ENCODE results near the gene RAB37. TPM values are rescaled to one million over a fixed set of nuclear protein-coding genes. Genes with fewer than 3 reads are reported as not detected.

RAB37 gene
- total and polyA plus RNA-seq, 2 of the 13 experiments (the other 11 are each of a cell fraction or from before 2014, with no cell fraction given), result 0.91 to 3.7 TPM

DNA sequence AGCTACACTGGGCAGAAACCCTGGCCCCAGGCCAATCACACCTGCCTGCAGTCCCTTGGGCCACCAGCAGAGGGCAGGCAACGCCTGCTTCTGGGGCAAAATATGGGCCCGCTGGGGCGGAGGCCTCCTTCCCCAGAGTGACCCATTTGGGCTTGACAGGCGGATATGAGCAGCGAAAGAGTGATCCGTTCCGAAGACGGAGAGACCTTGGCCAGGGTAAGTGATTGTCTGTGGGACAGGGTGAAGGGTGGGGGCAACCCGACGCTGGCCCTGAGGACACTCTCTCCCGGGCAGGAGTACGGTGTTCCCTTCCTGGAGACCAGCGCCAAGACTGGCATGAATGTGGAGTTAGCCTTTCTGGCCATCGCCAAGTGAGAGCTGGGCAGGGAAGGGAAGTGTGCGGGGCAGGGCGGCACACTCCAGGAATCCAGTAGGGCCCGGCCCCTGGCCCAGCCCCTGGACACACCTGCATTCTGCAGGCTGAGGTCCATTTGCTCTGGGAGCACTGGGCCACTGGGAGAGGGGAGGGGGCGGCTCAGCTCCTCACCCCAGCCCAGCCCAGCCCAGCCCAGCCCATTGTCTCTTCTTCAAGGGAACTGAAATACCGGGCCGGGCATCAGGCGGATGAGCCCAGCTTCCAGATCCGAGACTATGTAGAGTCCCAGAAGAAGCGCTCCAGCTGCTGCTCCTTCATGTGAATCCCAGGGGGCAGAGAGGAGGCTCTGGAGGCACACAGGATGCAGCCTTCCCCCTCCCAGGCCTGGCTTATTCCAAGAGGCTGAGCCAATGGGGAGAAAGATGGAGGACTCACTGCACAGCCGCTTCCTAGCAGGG lies 7.9 kb downstream of the RAB37 start (continued):
- peak; percentile 61; the same call in 1 of the 2 replicates for TF ChIP-seq ZNF788 (CRISPR knock-in tag; IDR thresholded peaks at IDR 0.05; ENCODE audit: borderline replicate concordance)
- no peak for TF ChIP-seq ZC3H13 (CRISPR knock-in tag; IDR thresholded peaks at IDR 0.05)
- TF ChIP-seq ZNF207 (IDR thresholded peaks at IDR 0.05; ENCODE audit: borderline replicate concordance), result no peak
- peak; percentile 61; the same call in 1 of the 2 replicates for TF ChIP-seq ZGPAT (CRISPR knock-in tag; IDR thresholded peaks at IDR 0.05)
- peak; percentile 66; the same call in 1 of the 2 replicates for TF ChIP-seq FOXC1 (CRISPR knock-in tag; IDR thresholded peaks at IDR 0.05; ENCODE audit: borderline replicate concordance)
- no peak for TF ChIP-seq RFX1 (IDR thresholded peaks at IDR 0.05)
- peak; percentile 54 for TF ChIP-seq JARID2 (CRISPR knock-in tag; IDR thresholded peaks at IDR 0.05; ENCODE audit: insufficient replicate concordance)
- TF ChIP-seq, protein P1, sequence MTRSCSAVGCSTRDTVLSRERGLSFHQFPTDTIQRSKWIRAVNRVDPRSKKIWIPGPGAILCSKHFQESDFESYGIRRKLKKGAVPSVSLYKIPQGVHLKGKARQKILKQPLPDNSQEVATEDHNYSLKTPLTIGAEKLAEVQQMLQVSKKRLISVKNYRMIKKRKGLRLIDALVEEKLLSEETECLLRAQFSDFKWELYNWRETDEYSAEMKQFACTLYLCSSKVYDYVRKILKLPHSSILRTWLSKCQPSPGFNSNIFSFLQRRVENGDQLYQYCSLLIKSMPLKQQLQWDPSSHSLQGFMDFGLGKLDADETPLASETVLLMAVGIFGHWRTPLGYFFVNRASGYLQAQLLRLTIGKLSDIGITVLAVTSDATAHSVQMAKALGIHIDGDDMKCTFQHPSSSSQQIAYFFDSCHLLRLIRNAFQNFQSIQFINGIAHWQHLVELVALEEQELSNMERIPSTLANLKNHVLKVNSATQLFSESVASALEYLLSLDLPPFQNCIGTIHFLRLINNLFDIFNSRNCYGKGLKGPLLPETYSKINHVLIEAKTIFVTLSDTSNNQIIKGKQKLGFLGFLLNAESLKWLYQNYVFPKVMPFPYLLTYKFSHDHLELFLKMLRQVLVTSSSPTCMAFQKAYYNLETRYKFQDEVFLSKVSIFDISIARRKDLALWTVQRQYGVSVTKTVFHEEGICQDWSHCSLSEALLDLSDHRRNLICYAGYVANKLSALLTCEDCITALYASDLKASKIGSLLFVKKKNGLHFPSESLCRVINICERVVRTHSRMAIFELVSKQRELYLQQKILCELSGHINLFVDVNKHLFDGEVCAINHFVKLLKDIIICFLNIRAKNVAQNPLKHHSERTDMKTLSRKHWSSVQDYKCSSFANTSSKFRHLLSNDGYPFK (CRISPR knock-in tag; IDR thresholded peaks at IDR 0.05; ENCODE audit: borderline replicate concordance), result peak; percentile 78
- TF ChIP-seq ZSCAN12 (CRISPR knock-in tag; IDR thresholded peaks at IDR 0.05), result no peak
- TF ChIP-seq, protein P2, sequence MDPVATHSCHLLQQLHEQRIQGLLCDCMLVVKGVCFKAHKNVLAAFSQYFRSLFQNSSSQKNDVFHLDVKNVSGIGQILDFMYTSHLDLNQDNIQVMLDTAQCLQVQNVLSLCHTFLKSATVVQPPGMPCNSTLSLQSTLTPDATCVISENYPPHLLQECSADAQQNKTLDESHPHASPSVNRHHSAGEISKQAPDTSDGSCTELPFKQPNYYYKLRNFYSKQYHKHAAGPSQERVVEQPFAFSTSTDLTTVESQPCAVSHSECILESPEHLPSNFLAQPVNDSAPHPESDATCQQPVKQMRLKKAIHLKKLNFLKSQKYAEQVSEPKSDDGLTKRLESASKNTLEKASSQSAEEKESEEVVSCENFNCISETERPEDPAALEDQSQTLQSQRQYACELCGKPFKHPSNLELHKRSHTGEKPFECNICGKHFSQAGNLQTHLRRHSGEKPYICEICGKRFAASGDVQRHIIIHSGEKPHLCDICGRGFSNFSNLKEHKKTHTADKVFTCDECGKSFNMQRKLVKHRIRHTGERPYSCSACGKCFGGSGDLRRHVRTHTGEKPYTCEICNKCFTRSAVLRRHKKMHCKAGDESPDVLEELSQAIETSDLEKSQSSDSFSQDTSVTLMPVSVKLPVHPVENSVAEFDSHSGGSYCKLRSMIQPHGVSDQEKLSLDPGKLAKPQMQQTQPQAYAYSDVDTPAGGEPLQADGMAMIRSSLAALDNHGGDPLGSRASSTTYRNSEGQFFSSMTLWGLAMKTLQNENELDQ (CRISPR knock-in tag; IDR thresholded peaks at IDR 0.05; ENCODE audit: borderline replicate concordance), result no peak
- TF ChIP-seq ZNF337 (CRISPR knock-in tag; IDR thresholded peaks at IDR 0.05; ENCODE audit: borderline replicate concordance, low read depth), result 0 out of 2 replicates have a peak, but pooled peaks have one; percentile 37
- TF ChIP-seq, protein P3, sequence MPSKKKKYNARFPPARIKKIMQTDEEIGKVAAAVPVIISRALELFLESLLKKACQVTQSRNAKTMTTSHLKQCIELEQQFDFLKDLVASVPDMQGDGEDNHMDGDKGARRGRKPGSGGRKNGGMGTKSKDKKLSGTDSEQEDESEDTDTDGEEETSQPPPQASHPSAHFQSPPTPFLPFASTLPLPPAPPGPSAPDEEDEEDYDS (CRISPR knock-in tag; IDR thresholded peaks at IDR 0.05), result peak; percentile 29; the same call in 1 of the 2 replicates
- 0 out of 2 replicates have a peak, but pooled peaks have one; percentile 31 for TF ChIP-seq ZKSCAN8 (CRISPR knock-in tag; IDR thresholded peaks at IDR 0.05; ENCODE audit: borderline replicate concordance)
- TF ChIP-seq GMEB2 (CRISPR knock-in tag; IDR thresholded peaks at IDR 0.05; ENCODE audit: low read depth), result no peak
- no peak for TF ChIP-seq ZNF878 (CRISPR knock-in tag; IDR thresholded peaks at IDR 0.05)
- no peak for TF ChIP-seq ETV6 (CRISPR knock-in tag; conservative IDR thresholded peaks at IDR 0.05)
- TF ChIP-seq ZNF225 (CRISPR knock-in tag; IDR thresholded peaks at IDR 0.05), result peak; percentile 13; the same call in 1 of the 2 replicates
- peak; percentile 80 for TF ChIP-seq ZNF121 (CRISPR knock-in tag; IDR thresholded peaks at IDR 0.05)
- TF ChIP-seq DNMT1 (CRISPR knock-in tag; IDR thresholded peaks at IDR 0.05), result 0 out of 2 replicates have a peak, but pooled peaks have one; percentile 63
- peak; percentile 81 for TF ChIP-seq KDM4B (CRISPR knock-in tag; IDR thresholded peaks at IDR 0.05)

Measured in HepG2 (cell line).